NCI-H446 treated with DMSO at 0.1 percent for 48 hours (cell line): ENCODE data around the gene TMEM164.
"Not testable (repeated sequence)": the region's sequence is repeated elsewhere in the genome, so short reads cannot be mapped to it uniquely, and the experiment has no call there.

Experiments used
- DNase-seq: peaks from one replicate; lab custom pipeline; 2025; lab: John Stamatoyannopoulos, UW

TMEM164 gene

GRCh38 chrX:110133735-110134370 is 130.9 kb downstream of the TMEM164 start:
- no peak for DNase-seq

DNA sequence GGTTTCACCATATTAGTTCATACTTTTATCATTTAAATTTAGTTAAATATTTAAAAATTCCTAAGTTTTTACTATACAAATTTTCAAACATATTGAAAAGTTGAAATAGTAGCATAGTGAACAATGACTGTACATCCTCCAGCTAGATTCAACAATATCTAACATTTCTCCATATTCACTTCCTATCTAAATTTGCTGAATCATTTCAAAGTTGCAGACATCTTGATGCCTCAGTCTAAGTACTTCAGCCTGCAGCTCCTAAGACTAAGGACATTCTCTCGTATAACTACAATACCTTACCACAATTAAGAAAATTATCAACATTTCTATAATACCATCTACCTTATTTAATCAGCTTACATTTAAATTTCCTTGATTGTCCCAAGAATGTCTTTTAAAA is 132.7 kb downstream of the TMEM164 start:
- no peak for DNase-seq

DNA sequence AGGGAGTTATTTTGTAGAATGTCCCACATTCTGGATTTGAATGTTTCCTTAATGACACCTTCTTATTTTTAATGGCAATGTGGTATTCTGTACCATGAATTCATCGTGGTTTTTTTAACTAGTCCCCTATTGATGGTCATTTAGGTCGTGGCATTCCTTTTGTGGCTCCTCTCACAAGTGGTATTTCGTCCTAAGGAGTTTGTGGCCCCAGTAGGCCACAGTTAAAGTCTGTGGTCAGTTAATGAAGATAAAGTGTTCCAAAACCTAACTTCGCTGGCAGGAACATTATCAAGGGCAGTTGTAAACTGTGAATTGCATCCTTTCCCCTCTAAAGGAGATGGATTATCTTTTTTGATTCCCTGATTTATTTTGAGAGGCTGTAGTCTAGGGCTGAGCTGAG is 133.2 kb downstream of the TMEM164 start:
- DNase-seq = no peak

DNA sequence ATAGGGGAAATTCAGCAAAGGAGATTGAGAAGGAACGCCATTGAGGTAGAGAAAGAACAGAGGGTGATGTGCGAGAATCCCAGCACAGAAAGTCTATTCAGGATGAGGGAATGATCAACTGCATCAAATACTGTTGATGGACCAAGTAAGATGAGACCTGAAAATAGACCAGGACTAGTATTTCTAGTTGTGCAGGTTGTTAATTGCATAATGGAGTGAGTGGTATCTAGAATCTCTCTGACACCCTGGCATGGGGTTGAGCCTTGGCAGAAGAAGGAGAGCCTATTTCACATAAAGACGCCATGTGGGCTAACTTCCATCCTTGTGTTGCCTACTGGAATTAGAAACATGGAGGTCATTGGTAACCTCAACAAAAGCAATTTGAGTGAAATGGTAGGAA is 135.6 kb downstream of the TMEM164 start:
- no peak for DNase-seq

GRCh38 chrX:110139172-110139571 is 136.3 kb downstream of the TMEM164 start:
- no peak for DNase-seq

GRCh38 chrX:110142096-110142495 is 139.2 kb downstream of the TMEM164 start:
- no peak for DNase-seq

- DNase-seq = peak; percentile 44
Observed at GRCh38 chrX:110143454-110144210, 140.7 kb downstream of the TMEM164 start.

DNA sequence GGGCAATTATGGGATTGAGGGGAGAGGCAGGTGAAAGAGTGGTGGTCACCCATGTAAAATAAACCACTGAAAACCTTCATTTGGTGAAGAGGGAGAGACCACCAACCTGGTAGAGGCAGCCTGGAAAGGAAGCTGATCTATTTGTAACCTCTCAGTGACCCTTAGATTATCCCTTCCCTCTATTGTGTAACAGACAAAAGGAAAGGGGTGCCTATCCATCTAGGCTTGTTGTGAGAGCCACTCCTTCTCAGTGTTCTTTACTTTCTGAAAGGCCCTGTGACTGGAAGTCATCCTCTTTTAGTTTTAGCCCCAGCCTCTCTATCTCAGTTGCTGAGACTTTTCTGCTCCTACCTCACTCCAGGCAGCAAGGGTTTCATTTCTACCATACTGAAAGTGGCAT is 142.4 kb downstream of the TMEM164 start:
- no peak for DNase-seq

DNA sequence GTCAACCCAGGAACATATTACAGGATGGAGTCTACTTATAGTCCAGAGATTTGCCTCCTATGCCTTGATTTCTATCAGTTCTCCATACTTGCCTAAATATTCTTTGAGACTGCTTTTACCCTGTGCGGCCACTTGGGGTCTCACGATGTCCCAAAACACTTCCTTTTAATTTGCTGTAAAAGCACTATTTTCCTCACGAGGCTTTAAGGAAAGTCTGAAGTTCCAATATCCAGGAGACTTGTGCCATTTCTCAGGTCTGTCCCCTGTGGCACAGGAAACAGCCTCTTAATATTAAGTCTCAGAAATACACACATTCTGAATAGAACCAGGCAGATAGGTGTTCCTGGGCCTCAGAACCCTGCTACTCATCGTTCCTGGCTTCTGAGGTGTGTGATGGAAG is 142.9 kb downstream of the TMEM164 start:
- DNase-seq = peak; percentile 11

DNA sequence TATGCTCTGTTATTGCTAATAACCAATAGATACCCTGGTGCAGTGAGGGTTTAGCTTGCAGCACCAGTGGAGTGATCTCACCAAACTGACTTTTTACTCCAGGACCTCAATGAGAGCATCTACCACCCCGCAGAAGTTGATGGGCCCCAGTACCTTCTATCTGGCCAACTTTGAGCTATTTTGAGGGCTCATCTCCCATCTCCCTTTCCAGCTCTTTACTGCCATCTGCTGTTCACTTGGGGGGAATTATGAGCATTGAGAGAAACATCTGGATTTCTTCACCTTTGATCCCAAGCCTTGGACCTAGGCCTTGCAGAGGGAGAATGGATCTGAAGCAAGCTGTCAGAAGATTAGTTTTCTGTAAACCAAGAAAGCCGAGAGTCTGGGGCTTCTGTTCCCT is 143.6 kb downstream of the TMEM164 start:
- DNase-seq = no peak

GRCh38 chrX:110153244-110153643 is 150.3 kb downstream of the TMEM164 start:
- DNase-seq = no peak

GRCh38 chrX:110153896-110154295 is 151.0 kb downstream of the TMEM164 start:
- DNase-seq = no peak

DNA sequence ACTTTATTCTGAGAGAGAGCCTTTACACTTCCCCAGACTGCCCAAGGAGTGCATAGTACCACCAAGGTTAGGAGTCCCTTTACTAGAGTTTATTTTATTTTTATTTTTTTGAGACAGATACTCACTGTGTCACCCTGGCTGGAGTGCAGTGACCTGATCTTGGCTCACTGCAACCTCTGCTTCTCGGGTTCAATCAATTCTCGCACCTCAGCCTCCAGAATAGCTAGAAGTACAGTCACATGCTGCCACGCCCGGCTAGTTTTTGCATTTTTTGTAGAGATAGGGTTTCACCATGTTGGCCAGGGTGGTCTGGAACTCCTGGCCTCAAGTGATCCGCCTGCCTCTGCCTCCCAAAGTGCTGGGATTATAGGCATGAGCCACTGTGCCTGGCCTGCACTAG is 151.4 kb downstream of the TMEM164 start:
- DNase-seq = not testable (repeated sequence)

DNA sequence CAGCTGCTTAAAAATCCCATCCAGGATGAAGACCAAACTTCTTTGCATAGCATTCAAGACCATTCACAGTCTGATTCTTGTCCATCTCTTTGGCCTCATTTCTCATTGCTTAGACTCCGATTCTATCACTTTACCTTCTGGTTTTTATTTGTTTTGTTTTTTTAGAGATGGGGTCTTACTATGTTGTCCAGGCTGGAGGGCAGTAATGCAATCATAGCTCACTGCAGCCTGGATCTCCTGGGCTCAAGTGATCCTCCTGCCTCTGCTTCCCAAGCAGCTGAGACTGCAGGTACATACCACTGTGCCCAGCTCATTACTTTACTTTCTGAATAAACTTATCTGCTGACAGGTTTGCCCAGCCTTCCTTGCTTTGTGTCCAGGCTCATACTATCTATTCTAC is 152.8 kb downstream of the TMEM164 start:
- no peak for DNase-seq

- DNase-seq = no peak
Observed at GRCh38 chrX:110156167-110156754, 153.3 kb downstream of the TMEM164 start.

- DNase-seq = no peak
Observed at GRCh38 chrX:110157444-110157843, 154.5 kb downstream of the TMEM164 start.

DNA sequence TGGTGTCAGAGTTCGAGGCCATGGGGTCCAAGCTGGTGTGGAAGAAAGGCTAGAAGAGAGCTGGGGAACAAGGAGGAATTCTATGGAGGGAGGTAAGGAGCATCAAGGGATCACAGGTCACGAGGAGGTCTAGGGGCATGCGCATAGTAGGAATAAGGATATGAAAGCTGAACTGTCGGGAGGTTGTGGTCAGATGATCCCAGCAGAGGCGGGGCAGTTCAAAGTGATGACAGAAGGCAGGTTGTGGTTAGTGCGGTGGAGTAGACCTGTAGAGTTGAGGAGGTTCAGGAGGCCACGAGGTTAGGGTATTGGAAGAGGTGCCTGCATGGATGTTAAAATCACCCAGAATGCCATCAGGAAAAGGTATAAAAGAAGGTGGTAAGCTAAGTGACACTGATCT is 156.3 kb downstream of the TMEM164 start:
- DNase-seq = no peak

DNA sequence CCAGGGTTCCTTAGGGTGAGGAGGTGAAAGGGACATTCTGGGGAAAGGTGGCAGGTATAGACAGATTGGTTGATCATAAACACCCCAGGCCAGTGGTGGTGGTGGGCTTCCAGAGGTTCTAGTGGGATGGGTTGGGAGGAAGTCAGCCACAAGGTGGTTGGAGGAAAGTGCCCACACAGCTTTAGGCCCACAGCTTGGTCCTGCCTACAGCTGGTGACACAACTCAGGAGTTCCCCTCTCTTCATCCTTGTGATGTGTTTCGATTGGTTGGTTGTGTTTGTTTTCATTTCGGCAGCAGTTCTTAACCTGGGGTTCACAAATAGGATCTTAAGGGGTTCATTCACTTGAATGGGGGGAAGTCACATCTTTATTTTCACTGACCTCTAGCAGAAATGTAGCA is 157.0 kb downstream of the TMEM164 start:
- DNase-seq = no peak

DNA sequence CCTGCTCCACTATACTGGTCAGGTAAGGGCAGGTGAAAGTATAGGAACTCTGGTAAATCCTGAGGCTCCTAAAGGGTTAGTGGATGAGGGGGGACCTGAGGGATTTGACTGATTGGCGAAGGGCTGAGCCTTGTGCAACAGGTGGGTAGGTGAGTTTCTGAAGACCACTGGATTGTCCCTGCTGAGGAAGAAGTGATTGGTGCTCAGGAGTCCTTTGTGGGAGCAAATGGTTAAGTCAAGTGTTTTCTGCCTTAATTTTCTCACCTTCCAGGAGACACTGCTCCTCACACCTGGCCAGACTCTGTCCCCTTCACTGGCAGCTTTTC is 158.4 kb downstream of the TMEM164 start:
- no peak for DNase-seq

DNA sequence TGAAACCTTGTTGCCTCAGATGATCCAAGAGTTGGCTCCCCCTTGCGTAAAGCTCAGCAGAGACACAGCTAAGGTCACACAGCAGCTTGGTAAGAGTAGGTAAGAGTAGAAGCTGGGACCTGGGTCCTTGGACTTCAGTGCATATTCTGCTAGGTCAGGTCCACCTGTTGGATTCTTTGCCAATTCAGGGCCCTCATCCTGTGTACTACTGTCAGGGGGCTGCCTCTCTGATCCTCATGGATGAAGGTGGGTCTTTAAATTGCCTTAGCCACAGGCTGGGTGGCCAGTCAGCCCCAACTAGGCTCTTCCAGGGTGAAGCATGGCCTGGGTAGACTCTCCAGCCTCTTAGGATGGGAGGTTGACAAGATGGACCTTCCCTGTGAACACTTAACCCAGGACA is 159.2 kb downstream of the TMEM164 start:
- DNase-seq = no peak

GRCh38 chrX:110162867-110163266 is 160.0 kb downstream of the TMEM164 start:
- DNase-seq = no peak

GRCh38 chrX:110163488-110163887 is 160.6 kb downstream of the TMEM164 start:
- no peak for DNase-seq

GRCh38 chrX:110167952-110168451 is 165.1 kb downstream of the TMEM164 start:
- no peak for DNase-seq
